HEK293 (cell line): ENCODE results near the gene CCSER1.
"Not testable (repeated sequence)": the region's sequence is repeated elsewhere in the genome, so short reads cannot be mapped to it uniquely, and the experiment has no call there.

Source experiments
- CTCF ChIP-seq: fragments of 450-650 bp; formaldehyde crosslinking; IDR thresholded peaks from 2 replicates; pipeline ENCODE4 v1.5.1; 2016; ENCODE audit warnings: missing biosample characterization, missing genetic modification characterization
- KLF8 ChIP-seq: fragments of 450-650 bp; formaldehyde crosslinking; IDR thresholded peaks from 2 replicates; pipeline ENCODE4 v1.5.1; 2016; ENCODE audit warnings: missing biosample characterization, missing genetic modification characterization
- PATZ1 ChIP-seq: fragments of 450-650 bp; formaldehyde crosslinking; IDR thresholded peaks from 2 replicates; pipeline ENCODE4 v1.5.1; 2016; ENCODE audit warnings: missing biosample characterization, missing genetic modification characterization
- SP2 ChIP-seq: fragments of 450-650 bp; formaldehyde crosslinking; IDR thresholded peaks from 2 replicates; pipeline ENCODE4 v1.5.1; 2016; ENCODE audit warnings: missing biosample characterization, missing genetic modification characterization
- ZBTB20 ChIP-seq: fragments of 450-650 bp; formaldehyde crosslinking; IDR thresholded peaks from 2 replicates; pipeline ENCODE4 v1.5.1; 2016; ENCODE audit warnings: missing biosample characterization, missing genetic modification characterization
- ZBTB7A ChIP-seq: fragments of 450-650 bp; formaldehyde crosslinking; IDR thresholded peaks from 2 replicates; pipeline ENCODE4 v1.5.1; 2016; ENCODE audit warnings: low read depth, missing biosample characterization, missing genetic modification characterization
- ZBTB8A ChIP-seq: fragments of 450-650 bp; formaldehyde crosslinking; IDR thresholded peaks from 2 replicates; pipeline ENCODE4 v1.5.1; 2016; ENCODE audit warnings: missing biosample characterization, missing genetic modification characterization
- ZIC2 ChIP-seq: fragments of 450-650 bp; formaldehyde crosslinking; IDR thresholded peaks from 2 replicates; pipeline ENCODE4 v1.5.1; 2016; ENCODE audit warnings: missing biosample characterization, missing genetic modification characterization
- ZNF121 ChIP-seq: fragments of 450-650 bp; formaldehyde crosslinking; IDR thresholded peaks from 2 replicates; pipeline ENCODE4 v1.5.1; 2016; ENCODE audit warnings: missing biosample characterization, missing genetic modification characterization
- ZNF37A ChIP-seq: fragments of 450-650 bp; IDR thresholded peaks from 2 replicates; pipeline ENCODE4 v1.5.1; 2018; ENCODE audit warnings: missing biosample characterization, missing genetic modification characterization
- ZNF518A ChIP-seq: fragments of 450-650 bp; formaldehyde crosslinking; conservative IDR thresholded peaks from 2 replicates; pipeline ENCODE4 v1.5.1; 2016; ENCODE audit warnings: low read depth, missing biosample characterization, missing genetic modification characterization
- ZNF76 ChIP-seq: fragments of 450-650 bp; formaldehyde crosslinking; IDR thresholded peaks from 2 replicates; pipeline ENCODE4; 2016; ENCODE audit warnings: low read depth, missing biosample characterization, missing genetic modification characterization, borderline replicate concordance
- ZNF785 ChIP-seq: fragments of 450-650 bp; formaldehyde crosslinking; IDR thresholded peaks from 2 replicates; pipeline ENCODE4 v1.5.1; 2016; ENCODE audit warnings: missing biosample characterization, missing genetic modification characterization
- TF ChIP-seq, protein P1 (sequence below): fragments of 450-650 bp; formaldehyde crosslinking; optimal IDR thresholded peaks from 2 replicates; pipeline ENCODE3; 2016; ENCODE audit warnings: missing biosample characterization, mild to moderate bottlenecking, missing genetic modification characterization

GRCh38 chr4:91358016-91358415 lies 1230.8 kb downstream of the CCSER1 start:
- not testable (repeated sequence) for TF ChIP-seq ZNF518A, ZNF785, PATZ1, CTCF, ZNF76, ZBTB7A, ZBTB20, ZIC2, ZNF121, ZNF37A, ZBTB8A, KLF8, SP2 (tag by site-specific recombination)
- TF ChIP-seq, protein P1, sequence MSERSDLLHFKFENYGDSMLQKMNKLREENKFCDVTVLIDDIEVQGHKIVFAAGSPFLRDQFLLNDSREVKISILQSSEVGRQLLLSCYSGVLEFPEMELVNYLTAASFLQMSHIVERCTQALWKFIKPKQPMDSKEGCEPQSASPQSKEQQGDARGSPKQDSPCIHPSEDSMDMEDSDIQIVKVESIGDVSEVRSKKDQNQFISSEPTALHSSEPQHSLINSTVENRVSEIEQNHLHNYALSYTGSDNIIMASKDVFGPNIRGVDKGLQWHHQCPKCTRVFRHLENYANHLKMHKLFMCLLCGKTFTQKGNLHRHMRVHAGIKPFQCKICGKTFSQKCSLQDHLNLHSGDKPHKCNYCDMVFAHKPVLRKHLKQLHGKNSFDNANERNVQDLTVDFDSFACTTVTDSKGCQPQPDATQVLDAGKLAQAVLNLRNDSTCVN, result not testable (repeated sequence)
